Activated CD4-positive, alpha-beta T cell treated with anti-CD3 and anti-CD28 coated beads, Interleukin-2, amount 50 U/mL, for 1 hour (primary cell): ENCODE results near the gene NEDD4L.
"Not testable (repeated sequence)": the region's sequence is repeated elsewhere in the genome, so short reads cannot be mapped to it uniquely, and the experiment has no call there.

Source experiments
- DNase-seq: peaks from one replicate; pipeline ENCODE4 v3.0.0-alpha.2; 2020

NEDD4L gene

GRCh38 chr18:58247363-58247834 lies 203.4 kb downstream of the NEDD4L start:
- DNase-seq: no peak

GRCh38 chr18:58249712-58250111 lies 205.7 kb downstream of the NEDD4L start:
- no peak for DNase-seq

GRCh38 chr18:58251416-58251815 lies 207.4 kb downstream of the NEDD4L start:
- DNase-seq: no peak

- DNase-seq: no peak
Measured at GRCh38 chr18:58252166-58252565, 208.1 kb downstream of the NEDD4L start.

GRCh38 chr18:58253318-58253717 lies 209.3 kb downstream of the NEDD4L start:
- DNase-seq: no peak

GRCh38 chr18:58253871-58254270 lies 209.8 kb downstream of the NEDD4L start:
- DNase-seq: no peak

GRCh38 chr18:58254873-58255511 lies 211.0 kb downstream of the NEDD4L start:
- no peak for DNase-seq

GRCh38 chr18:58255701-58256311 lies 211.8 kb downstream of the NEDD4L start:
- DNase-seq: no peak

GRCh38 chr18:58256316-58257080 lies 212.5 kb downstream of the NEDD4L start:
- DNase-seq: no peak

GRCh38 chr18:58257461-58257860 lies 213.4 kb downstream of the NEDD4L start:
- DNase-seq: no peak

- no peak for DNase-seq
Measured at GRCh38 chr18:58258692-58259342, 214.8 kb downstream of the NEDD4L start.

- DNase-seq: no peak
Measured at GRCh38 chr18:58263055-58263957, 219.3 kb downstream of the NEDD4L start.

- no peak for DNase-seq
Measured at GRCh38 chr18:58264075-58264474, 220.0 kb downstream of the NEDD4L start.

GRCh38 chr18:58264840-58265239 lies 220.8 kb downstream of the NEDD4L start:
- no peak for DNase-seq

- DNase-seq: not testable (repeated sequence)
Measured at GRCh38 chr18:58265489-58265888, 221.5 kb downstream of the NEDD4L start.

GRCh38 chr18:58266291-58266690 lies 222.3 kb downstream of the NEDD4L start:
- DNase-seq: no peak

GRCh38 chr18:58267493-58267892 lies 223.5 kb downstream of the NEDD4L start:
- DNase-seq: no peak

- no peak for DNase-seq
Measured at GRCh38 chr18:58268849-58269248, 224.8 kb downstream of the NEDD4L start.

GRCh38 chr18:58269931-58270330 lies 225.9 kb downstream of the NEDD4L start:
- DNase-seq: no peak

GRCh38 chr18:58270396-58270795 lies 226.4 kb downstream of the NEDD4L start:
- no peak for DNase-seq

GRCh38 chr18:58271770-58272169 lies 227.7 kb downstream of the NEDD4L start:
- DNase-seq: no peak

GRCh38 chr18:58272209-58272608 lies 228.2 kb downstream of the NEDD4L start:
- DNase-seq: no peak
